Measurements from ENCODE around the gene HSPA4L.

HSPA4L gene

GRCh38 chr4:127870281-127870680, 88.2 kb downstream of the HSPA4L start:
- no peak for TF ChIP-seq PPARA (CRISPR knock-in tag; IDR thresholded peaks at IDR 0.05; ENCODE audit: borderline replicate concordance)
- no peak for TF ChIP-seq TOX (CRISPR knock-in tag; IDR thresholded peaks at IDR 0.05; ENCODE audit: borderline replicate concordance)
- no peak for TF ChIP-seq ZFP30 (CRISPR knock-in tag; IDR thresholded peaks at IDR 0.05)
- no peak for TF ChIP-seq POU6F1 (CRISPR knock-in tag; IDR thresholded peaks at IDR 0.05; ENCODE audit: borderline replicate concordance, low read depth)
- no peak for TF ChIP-seq TCF4 (CRISPR knock-in tag; IDR thresholded peaks at IDR 0.05; ENCODE audit: borderline replicate concordance)
- no peak; the same call in 1 of the 3 replicates for ATAC-seq

- peak; percentile 99 for ATAC-seq
- TF ChIP-seq TCF4 (CRISPR knock-in tag; IDR thresholded peaks at IDR 0.05; ENCODE audit: borderline replicate concordance) (no peak), RARB (CRISPR knock-in tag; IDR thresholded peaks at IDR 0.05) (no peak), TOX (CRISPR knock-in tag; IDR thresholded peaks at IDR 0.05; ENCODE audit: borderline replicate concordance) (no peak), ZC3H10 (CRISPR knock-in tag; IDR thresholded peaks at IDR 0.05) (no peak), BACH2 (CRISPR knock-in tag; IDR thresholded peaks at IDR 0.05; ENCODE audit: borderline replicate concordance) (no peak), ZNF70 (CRISPR knock-in tag; IDR thresholded peaks at IDR 0.05) (no peak), ISL1 (CRISPR knock-in tag; IDR thresholded peaks at IDR 0.05) (no peak), SNAI2 (CRISPR knock-in tag; IDR thresholded peaks at IDR 0.05) (no peak), OSR1 (CRISPR knock-in tag; IDR thresholded peaks at IDR 0.05) (no peak), GLIS3 (CRISPR knock-in tag; IDR thresholded peaks at IDR 0.05) (no peak), ZFP30 (CRISPR knock-in tag; IDR thresholded peaks at IDR 0.05) (no peak), ZFP3 (CRISPR knock-in tag; IDR thresholded peaks at IDR 0.05) (no peak), ZNF565 (CRISPR knock-in tag; conservative IDR thresholded peaks at IDR 0.05; ENCODE audit: low read depth) (no peak), ESRRG (CRISPR knock-in tag; IDR thresholded peaks at IDR 0.05) (no peak), PATZ1 (CRISPR knock-in tag; IDR thresholded peaks at IDR 0.05; ENCODE audit: borderline replicate concordance) (no peak), POU6F1 (CRISPR knock-in tag; IDR thresholded peaks at IDR 0.05; ENCODE audit: borderline replicate concordance, low read depth) (no peak), PPARA (CRISPR knock-in tag; IDR thresholded peaks at IDR 0.05; ENCODE audit: borderline replicate concordance) (no peak), TSHZ2 (CRISPR knock-in tag; IDR thresholded peaks at IDR 0.05) (no peak)
Measured at GRCh38 chr4:127870688-127871087, 88.6 kb downstream of the HSPA4L start.

GRCh38 chr4:127875791-127876190, 93.7 kb downstream of the HSPA4L start:
- no peak for ATAC-seq
- no peak for TF ChIP-seq BACH2 (CRISPR knock-in tag; IDR thresholded peaks at IDR 0.05; ENCODE audit: borderline replicate concordance)
- TF ChIP-seq GLIS3 (CRISPR knock-in tag; IDR thresholded peaks at IDR 0.05), result no peak
- no peak for TF ChIP-seq CREB5 (CRISPR knock-in tag; IDR thresholded peaks at IDR 0.05; ENCODE audit: low read depth)
- TF ChIP-seq TSHZ2 (CRISPR knock-in tag; IDR thresholded peaks at IDR 0.05), result no peak

All from SK-N-SH treated with all-trans-retinoic acid at 6 μM for 48 hours (cell line).